ENCODE measurements around the gene SH3TC1. TPM values are rescaled to one million over a fixed set of nuclear protein-coding genes. Genes with fewer than 3 reads are reported as not detected.

The SH3TC1 gene
- total and polyA plus RNA-seq, 10 of the 15 experiments (the other 5 are each of a cell fraction or from before 2014, with no cell fraction given): 0.19 to 47.0 (median 18.4) TPM

DNA sequence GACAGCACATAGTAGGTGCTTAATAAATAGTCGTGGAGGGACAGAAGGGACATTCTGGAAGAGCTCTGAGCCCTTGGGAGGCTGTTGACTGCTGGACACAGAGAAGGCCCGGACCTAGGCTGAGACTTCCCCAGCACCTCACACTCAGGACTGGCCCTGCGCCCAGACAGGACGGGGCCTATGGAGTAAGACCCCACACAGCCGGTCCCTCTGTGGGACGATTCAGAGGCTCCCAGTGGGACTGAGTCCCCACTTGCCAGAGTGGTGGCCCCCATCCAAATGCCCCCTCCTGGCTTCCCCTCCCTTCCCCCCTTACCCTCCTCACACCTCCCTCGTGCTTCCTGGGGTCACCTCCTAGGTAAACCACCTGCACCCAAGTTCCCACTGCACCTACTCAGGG lies 49.4 kb upstream of the SH3TC1 start (continued):
- no peak for TF ChIP-seq MEF2B (IDR thresholded peaks at IDR 0.05; ENCODE audit: partially characterized antibody, poor library complexity, severe bottlenecking)
- no peak for TF ChIP-seq SUZ12 (IDR thresholded peaks at IDR 0.05; ENCODE audit: unreplicated experiment)

DNA sequence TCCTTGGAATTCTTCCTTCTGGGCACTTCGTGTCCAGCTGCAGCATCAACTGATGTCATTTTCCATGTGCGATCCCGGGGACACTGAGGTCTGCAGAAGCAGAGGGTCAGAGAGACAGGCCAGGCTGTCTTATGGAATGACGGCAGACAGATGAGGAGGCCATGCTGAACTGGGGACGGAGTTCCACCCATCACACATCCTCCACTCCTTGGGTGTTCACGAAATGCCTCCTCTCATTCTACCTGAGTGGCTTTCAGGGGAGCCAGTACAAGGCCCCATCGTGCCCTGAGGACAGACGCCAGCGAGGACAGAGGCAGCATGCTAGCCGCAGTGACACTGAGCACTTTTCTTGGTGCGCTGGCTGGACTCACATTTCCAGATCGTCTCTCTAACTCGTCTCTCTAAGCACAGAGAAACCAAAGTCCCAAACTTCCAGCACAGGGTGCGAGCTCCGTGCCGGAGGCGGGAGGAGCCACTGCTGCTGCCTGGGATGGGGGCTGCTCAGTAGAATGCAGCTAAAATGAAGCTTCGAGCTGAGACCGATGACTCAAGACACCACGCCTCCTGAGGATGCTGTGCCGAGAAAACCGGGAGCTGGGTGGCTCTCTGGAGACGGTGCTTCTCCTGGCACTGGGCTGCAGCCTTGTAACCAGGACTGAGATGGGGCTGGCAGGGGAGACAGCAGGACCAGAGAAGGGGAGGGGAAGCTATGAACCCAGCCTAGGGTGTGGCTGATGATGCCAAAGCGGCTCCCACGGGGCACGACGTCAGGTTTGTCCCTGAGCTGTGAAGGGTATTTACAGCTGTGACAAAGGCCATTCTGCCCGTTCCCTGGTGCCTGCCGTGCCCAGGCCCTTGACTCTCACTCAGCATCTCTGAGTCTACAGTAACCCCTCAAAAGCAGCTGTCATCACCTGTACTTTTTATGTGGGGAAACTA lies 48.7 kb upstream of the SH3TC1 start:
- TF ChIP-seq, protein P1, sequence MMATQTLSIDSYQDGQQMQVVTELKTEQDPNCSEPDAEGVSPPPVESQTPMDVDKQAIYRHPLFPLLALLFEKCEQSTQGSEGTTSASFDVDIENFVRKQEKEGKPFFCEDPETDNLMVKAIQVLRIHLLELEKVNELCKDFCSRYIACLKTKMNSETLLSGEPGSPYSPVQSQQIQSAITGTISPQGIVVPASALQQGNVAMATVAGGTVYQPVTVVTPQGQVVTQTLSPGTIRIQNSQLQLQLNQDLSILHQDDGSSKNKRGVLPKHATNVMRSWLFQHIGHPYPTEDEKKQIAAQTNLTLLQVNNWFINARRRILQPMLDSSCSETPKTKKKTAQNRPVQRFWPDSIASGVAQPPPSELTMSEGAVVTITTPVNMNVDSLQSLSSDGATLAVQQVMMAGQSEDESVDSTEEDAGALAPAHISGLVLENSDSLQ (IDR thresholded peaks at IDR 0.05): no peak
- TF ChIP-seq, protein P2, sequence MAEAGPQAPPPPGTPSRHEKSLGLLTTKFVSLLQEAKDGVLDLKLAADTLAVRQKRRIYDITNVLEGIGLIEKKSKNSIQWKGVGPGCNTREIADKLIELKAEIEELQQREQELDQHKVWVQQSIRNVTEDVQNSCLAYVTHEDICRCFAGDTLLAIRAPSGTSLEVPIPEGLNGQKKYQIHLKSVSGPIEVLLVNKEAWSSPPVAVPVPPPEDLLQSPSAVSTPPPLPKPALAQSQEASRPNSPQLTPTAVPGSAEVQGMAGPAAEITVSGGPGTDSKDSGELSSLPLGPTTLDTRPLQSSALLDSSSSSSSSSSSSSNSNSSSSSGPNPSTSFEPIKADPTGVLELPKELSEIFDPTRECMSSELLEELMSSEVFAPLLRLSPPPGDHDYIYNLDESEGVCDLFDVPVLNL (IDR thresholded peaks at IDR 0.05; ENCODE audit: low read depth, low read length): no peak
- TF ChIP-seq RUNX3 (IDR thresholded peaks at IDR 0.05; ENCODE audit: low read length) (no peak), IKZF2 (IDR thresholded peaks at IDR 0.05) (no peak), SMAD1 (IDR thresholded peaks at IDR 0.05; ENCODE audit: low read depth, partially characterized antibody) (no peak), PAX8 (IDR thresholded peaks at IDR 0.05) (no peak), PAX5 (IDR thresholded peaks at IDR 0.05; ENCODE audit: borderline replicate concordance, low read depth, low read length) (no peak), IRF4 (IDR thresholded peaks at IDR 0.05; ENCODE audit: low read depth, low read length) (no peak), ZZZ3 (IDR thresholded peaks at IDR 0.05; ENCODE audit: control insufficient read depth, insufficient read length, low read depth) (no peak), KLF5 (IDR thresholded peaks at IDR 0.05; ENCODE audit: partially characterized antibody) (no peak), KDM1A (IDR thresholded peaks at IDR 0.05; ENCODE audit: borderline replicate concordance) (no peak), SMARCA5 (IDR thresholded peaks at IDR 0.05) (no peak), SREBF1 (IDR thresholded peaks at IDR 0.05; ENCODE audit: low read length) (no peak), GATAD2B (conservative IDR thresholded peaks at IDR 0.05; ENCODE audit: low read depth) (no peak), POLR2A (IDR thresholded peaks at IDR 0.05; ENCODE audit: low read depth, low read length) (no peak)
- TF ChIP-seq, protein P3, sequence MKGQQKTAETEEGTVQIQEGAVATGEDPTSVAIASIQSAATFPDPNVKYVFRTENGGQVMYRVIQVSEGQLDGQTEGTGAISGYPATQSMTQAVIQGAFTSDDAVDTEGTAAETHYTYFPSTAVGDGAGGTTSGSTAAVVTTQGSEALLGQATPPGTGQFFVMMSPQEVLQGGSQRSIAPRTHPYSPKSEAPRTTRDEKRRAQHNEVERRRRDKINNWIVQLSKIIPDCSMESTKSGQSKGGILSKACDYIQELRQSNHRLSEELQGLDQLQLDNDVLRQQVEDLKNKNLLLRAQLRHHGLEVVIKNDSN (IDR thresholded peaks at IDR 0.05; ENCODE audit: borderline replicate concordance, extremely low read length, insufficient read depth, low read depth, low read length): no peak
- DNase-seq (ENCODE audit: low read depth, low spot score): no peak
- CTCF ChIA-PET: no interaction called here
- in situ Hi-C loops (cut with MboI) (no loop called here), intact Hi-C loops (cut with micrococcal nuclease; ENCODE audit: unreplicated experiment) (no loop called here)
- Histone ChIP-seq H3K9me3 (replicated peaks; ENCODE audit: control insufficient read depth, insufficient read depth, low read length) (no peaks in the 10 kb centered on the region), H3K79me2 (ENCODE audit: control insufficient read depth, insufficient read depth, low read length) (no peaks in the 10 kb centered on the region), H4K20me1 (ENCODE audit: control insufficient read depth, insufficient read depth) (no peaks in the 10 kb centered on the region), H3K27ac (ENCODE audit: control insufficient read depth, insufficient read depth) (no peak overlapping the region), H3K4me2 (ENCODE audit: control insufficient read depth, insufficient read depth) (no peak overlapping the region), H3K4me3 (no peak overlapping the region), H3K36me3 (ENCODE audit: control insufficient read depth in 2 of 2, insufficient read depth in 2 of 2, low read length in 1 of 2) (no peaks in the 10 kb centered on the region), H3K4me1 (ENCODE audit: control insufficient read depth, insufficient read depth, low read length) (no peaks in the 10 kb centered on the region), H2AFZ (ENCODE audit: control insufficient read depth, low read depth, low read length) (no peak overlapping the region), H3K27me3 (replicated peaks in 1 of 2; ENCODE audit: control insufficient read depth in 2 of 2, insufficient read depth in 2 of 2, low read length in 1 of 2) (no peaks in the 10 kb centered on the region), H3K9ac (ENCODE audit: control insufficient read depth, insufficient read depth, low read length) (no peak overlapping the region)
- no peak for FAIRE-seq
- BruUV-seq (replicated peaks): no TSS peak
- RAD21 ChIA-PET (ENCODE audit: unreplicated experiment): interaction anchor here (0.7 kb wide), 1 partner anchor 36 kb away, joined by 3 read pairs; no protein-coding TSS in a partner anchor
- POLR2A ChIA-PET: no interaction called here
- SMC1A ChIA-PET (ENCODE audit: uncharacterized antibody, unreplicated experiment): no interaction called here
- no peak for ATAC-seq
- WGBS (ENCODE audit: insufficient coverage, insufficient replicate concordance, low lambda C conversion rate, missing lambda C conversion rate): 36% methylated on average over 29 of the region's 29 CpGs

All from GM12878 (cell line).